Right atrium auricular region (tissue), 2 donors: ENCODE measurements around the gene JAML. TPM values are rescaled to one million over a fixed set of nuclear protein-coding genes. Genes with fewer than 3 reads are reported as not detected.
A peak's percentile ranks its signal among the peaks of the same experiment; 100 is the strongest.

Experiments used
- DNase-seq: peaks from one replicate; pipeline ENCODE4 v3.0.0-alpha.2; 2019; ENCODE audit warnings: low spot score
- H3K27ac ChIP-seq, 2 donors: fragments of 200-600 bp; sonication (generic); 1 replicate in 1 of 2; 2 replicates in 1 of 2; pipeline ENCODE4 v1.5.1; 2016 to 2019
- H3K27me3 ChIP-seq, 2 donors: fragments of 200-600 bp; sonication (generic); one replicate each; pipeline versions ENCODE4 v1.5.1 to v1.6.0; 2017 to 2019
- H3K36me3 ChIP-seq: fragments of 200-600 bp; sonication (generic); one replicate; pipeline ENCODE4 v1.5.1; 2016
- H3K4me1 ChIP-seq, 2 donors: fragments of 200-600 bp; sonication (generic); one replicate each; pipeline versions ENCODE4 v1.5.1 to v1.6.0; 2017 to 2019
- H3K4me3 ChIP-seq, 2 donors: fragments of 200-600 bp; sonication (generic); 1 replicate in 1 of 2; 2 replicates in 1 of 2; pipeline ENCODE4 v1.5.1; 2017 to 2019; ENCODE audit warnings: mild to moderate bottlenecking in 1 of 2, moderate library complexity in 1 of 2
- H3K9me3 ChIP-seq, 2 donors: fragments of 200-600 bp; sonication (generic); one replicate each; pipeline ENCODE4 v1.5.1; 2019
- total RNA-seq, 2 donors: library from RNA; depleted of rRNA; stranded (reverse); fragments of >200 nt; gene quantifications; one replicate each; pipeline ENCODE4 v1.1.0, GENCODE V29; 2016
- TF ChIP-seq, protein P1 (sequence below), 2 donors: fragments of 200-600 bp; sonication (generic); IDR thresholded peaks; one replicate each; pipeline ENCODE4 v1.5.1; 2019; ENCODE audit warnings: antibody characterized with exemption in 2 of 2

Gene JAML
- total RNA-seq, 2 donors from 2014 or later, result 0.48 to 2.2 TPM

GRCh38 chr11:118206391-118207031 is 18.3 kb downstream of the JAML start:
- H3K36me3 ChIP-seq, result no peaks in the 10 kb centered on the region
- peak overlapping the region in 1 of 2 donors; percentile 5 for H3K27ac ChIP-seq

DNA sequence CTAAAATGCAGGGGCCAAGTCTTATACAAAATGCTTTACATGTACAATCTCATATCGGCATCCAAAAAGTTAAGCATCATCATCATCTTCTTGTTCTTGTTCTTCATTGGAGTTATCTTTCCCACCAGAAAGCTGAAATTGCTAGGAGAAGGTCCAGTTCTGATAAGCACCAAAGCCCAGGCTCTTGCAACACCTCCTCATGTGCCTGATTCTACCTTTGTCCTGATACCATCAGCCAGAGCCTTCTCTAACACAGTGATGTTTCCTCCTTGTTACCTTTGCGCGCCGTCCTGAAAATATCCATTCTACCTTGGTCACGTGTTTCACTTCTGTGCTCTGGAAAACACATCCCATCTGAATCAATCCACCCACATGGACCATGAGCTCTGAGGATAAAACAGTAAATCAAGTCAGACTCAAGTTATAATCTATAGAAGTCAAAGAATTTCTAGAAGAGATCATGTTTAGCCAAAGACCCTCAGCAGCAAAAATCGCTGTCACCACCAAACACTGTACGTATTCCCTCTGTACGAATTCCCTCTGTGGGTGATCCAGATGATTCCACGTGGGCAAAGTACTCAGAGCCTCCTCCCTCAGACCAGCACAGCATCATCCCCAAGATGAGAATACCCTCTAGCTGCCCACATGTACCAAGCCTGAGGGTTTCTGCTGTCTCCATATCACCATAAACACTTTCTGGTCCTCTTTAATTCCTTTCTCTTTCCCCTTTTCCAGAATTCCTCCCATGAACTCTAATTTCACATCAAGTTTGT is 19.0 kb downstream of the JAML start:
- Histone ChIP-seq H3K9me3 (no peaks in the 10 kb centered on the region), H3K4me3 (no peak overlapping the region), H3K27ac (peak overlapping the region in 1 of 2 donors; percentile 5), H3K4me1 (peaks cover 0 to 6% of the 10 kb centered on the region in 2 donors), H3K36me3 (no peaks in the 10 kb centered on the region), H3K27me3 (no peaks in the 10 kb centered on the region)
- DNase-seq, result no peak
- TF ChIP-seq, protein P1, sequence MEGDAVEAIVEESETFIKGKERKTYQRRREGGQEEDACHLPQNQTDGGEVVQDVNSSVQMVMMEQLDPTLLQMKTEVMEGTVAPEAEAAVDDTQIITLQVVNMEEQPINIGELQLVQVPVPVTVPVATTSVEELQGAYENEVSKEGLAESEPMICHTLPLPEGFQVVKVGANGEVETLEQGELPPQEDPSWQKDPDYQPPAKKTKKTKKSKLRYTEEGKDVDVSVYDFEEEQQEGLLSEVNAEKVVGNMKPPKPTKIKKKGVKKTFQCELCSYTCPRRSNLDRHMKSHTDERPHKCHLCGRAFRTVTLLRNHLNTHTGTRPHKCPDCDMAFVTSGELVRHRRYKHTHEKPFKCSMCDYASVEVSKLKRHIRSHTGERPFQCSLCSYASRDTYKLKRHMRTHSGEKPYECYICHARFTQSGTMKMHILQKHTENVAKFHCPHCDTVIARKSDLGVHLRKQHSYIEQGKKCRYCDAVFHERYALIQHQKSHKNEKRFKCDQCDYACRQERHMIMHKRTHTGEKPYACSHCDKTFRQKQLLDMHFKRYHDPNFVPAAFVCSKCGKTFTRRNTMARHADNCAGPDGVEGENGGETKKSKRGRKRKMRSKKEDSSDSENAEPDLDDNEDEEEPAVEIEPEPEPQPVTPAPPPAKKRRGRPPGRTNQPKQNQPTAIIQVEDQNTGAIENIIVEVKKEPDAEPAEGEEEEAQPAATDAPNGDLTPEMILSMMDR (IDR thresholded peaks at IDR 0.05), result no peak

More at GRCh38 chr11:118206391-118207031, 18.3 kb downstream of the JAML start:
- TF ChIP-seq, protein P1 (IDR thresholded peaks at IDR 0.05), result no peak
- Histone ChIP-seq H3K4me1 (peaks cover 0 to 14% of the 10 kb centered on the region in 2 donors), H3K9me3 (no peaks in the 10 kb centered on the region), H3K27me3 (no peaks in the 10 kb centered on the region), H3K4me3 (no peak overlapping the region)
- no peak for DNase-seq

GRCh38 chr11:118202599-118203422 is 22.0 kb downstream of the JAML start:
- no peak overlapping the region for H3K27ac ChIP-seq

GRCh38 chr11:118201966-118202365 is 22.8 kb downstream of the JAML start:
- H3K36me3 ChIP-seq, result no peaks in the 10 kb centered on the region
- TF ChIP-seq, protein P1 (IDR thresholded peaks at IDR 0.05), result no peak
- no peak overlapping the region for H3K4me3 ChIP-seq
- H3K4me1 ChIP-seq, result peaks cover 0 to 5% of the 10 kb centered on the region in 2 donors
- DNase-seq, result no peak
- no peak overlapping the region for H3K27ac ChIP-seq
- H3K27me3 ChIP-seq, result no peaks in the 10 kb centered on the region
- H3K9me3 ChIP-seq, result no peaks in the 10 kb centered on the region

More at GRCh38 chr11:118202599-118203422, 22.0 kb downstream of the JAML start:
- H3K4me3 ChIP-seq, result no peak overlapping the region
- TF ChIP-seq, protein P1 (IDR thresholded peaks at IDR 0.05), result no peak
- no peaks in the 10 kb centered on the region for H3K27me3 ChIP-seq
- no peaks in the 10 kb centered on the region for H3K36me3 ChIP-seq
- no peak for DNase-seq
- peaks cover 0 to 5% of the 10 kb centered on the region in 2 donors for H3K4me1 ChIP-seq
- H3K9me3 ChIP-seq, result no peaks in the 10 kb centered on the region

DNA sequence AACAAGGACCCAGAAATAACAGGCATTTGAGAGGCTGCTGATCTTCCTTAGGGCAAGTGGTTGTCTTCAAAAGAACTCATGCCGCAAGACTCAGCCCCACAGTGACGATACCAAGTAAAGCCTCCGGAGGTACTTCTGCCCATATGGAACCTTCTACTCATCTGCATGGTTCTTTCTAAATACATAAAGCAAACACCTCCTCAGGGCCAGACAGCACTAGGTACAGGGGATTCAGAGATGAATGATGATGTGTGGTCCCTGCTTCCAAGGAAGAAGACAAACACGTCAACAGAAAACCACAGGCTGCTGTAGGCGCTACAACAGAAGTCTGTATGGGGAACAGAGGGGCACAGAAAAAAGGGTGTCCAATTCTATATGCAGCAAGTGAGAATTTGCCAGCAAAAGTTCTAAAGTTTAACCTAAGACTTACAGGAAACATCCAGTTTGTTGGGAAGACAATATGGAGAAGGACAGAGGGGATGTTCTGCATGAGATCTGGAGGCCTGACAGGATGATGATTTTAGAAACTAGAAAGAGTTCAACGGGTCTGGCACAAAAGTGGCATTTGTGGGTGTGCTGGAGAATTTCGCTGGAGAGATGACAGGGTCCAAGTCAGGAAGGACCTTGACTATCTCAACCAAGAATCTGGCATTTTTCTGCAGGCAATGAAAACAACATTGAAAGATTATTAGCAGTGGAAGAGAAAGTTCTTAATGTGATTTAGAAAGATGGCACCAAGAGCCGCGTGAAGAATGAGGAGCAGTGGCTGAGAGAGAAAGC is 23.7 kb downstream of the JAML start:
- peaks cover 0 to 5% of the 10 kb centered on the region in 2 donors for H3K4me1 ChIP-seq
- H3K36me3 ChIP-seq, result no peaks in the 10 kb centered on the region
- DNase-seq, result no peak
- H3K9me3 ChIP-seq, result no peaks in the 10 kb centered on the region
- no peak overlapping the region for H3K4me3 ChIP-seq
- no peak overlapping the region for H3K27ac ChIP-seq
- TF ChIP-seq, protein P1 (IDR thresholded peaks at IDR 0.05), result no peak
- H3K27me3 ChIP-seq, result no peaks in the 10 kb centered on the region
